Loucy (cell line): ENCODE measurements around the gene CADM4.
"Not testable (repeated sequence)": the region's sequence is repeated elsewhere in the genome, so short reads cannot be mapped to it uniquely, and the experiment has no call there.

ENCODE experiments used
- CTCF ChIP-seq: fragments of 200-600 bp; sonication (generic); conservative IDR thresholded peaks from 2 replicates; pipeline ENCODE4 v1.5.1; 2014; ENCODE audit warnings: mild to moderate bottlenecking, antibody characterized with exemption, low read length
- EZH2phosphoT487 ChIP-seq: fragments of 200-600 bp; IDR thresholded peaks from 2 replicates; pipeline ENCODE4 v1.6.1; 2018; ENCODE audit warnings: antibody characterized with exemption, mild to moderate bottlenecking, moderate library complexity, borderline replicate concordance

GRCh38 chr19:43635561-43635940 lies 4.1 kb downstream of the CADM4 start:
- TF ChIP-seq CTCF, EZH2phosphoT487: not testable (repeated sequence)
